Measurements from ENCODE around the gene TIPRL.

The TIPRL gene

DNA sequence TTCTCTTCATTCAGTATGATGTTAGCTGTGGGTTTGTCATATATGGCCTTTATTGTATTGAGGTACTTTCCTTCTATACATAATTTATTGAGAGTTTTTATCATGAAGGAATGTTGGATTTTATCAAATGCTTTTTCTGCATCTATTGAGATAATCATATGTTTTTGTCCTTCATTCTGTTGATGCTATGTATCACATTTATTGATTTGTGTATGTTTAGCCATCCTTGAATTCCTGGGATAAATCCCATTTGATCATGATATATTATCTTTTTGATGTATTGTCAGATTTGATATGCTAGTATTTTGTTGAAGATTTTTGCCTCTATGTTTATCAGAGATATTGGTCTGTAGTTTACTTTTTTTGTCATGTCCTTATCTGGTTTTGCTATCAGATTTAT is 21.1 kb upstream of the TIPRL start:
- TF ChIP-seq, protein P1, sequence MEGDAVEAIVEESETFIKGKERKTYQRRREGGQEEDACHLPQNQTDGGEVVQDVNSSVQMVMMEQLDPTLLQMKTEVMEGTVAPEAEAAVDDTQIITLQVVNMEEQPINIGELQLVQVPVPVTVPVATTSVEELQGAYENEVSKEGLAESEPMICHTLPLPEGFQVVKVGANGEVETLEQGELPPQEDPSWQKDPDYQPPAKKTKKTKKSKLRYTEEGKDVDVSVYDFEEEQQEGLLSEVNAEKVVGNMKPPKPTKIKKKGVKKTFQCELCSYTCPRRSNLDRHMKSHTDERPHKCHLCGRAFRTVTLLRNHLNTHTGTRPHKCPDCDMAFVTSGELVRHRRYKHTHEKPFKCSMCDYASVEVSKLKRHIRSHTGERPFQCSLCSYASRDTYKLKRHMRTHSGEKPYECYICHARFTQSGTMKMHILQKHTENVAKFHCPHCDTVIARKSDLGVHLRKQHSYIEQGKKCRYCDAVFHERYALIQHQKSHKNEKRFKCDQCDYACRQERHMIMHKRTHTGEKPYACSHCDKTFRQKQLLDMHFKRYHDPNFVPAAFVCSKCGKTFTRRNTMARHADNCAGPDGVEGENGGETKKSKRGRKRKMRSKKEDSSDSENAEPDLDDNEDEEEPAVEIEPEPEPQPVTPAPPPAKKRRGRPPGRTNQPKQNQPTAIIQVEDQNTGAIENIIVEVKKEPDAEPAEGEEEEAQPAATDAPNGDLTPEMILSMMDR (IDR thresholded peaks at IDR 0.05; ENCODE audit: control insufficient read depth, extremely low read depth, insufficient read depth) = no peak
- H3K4me3 ChIP-seq (ENCODE audit: low read depth, low read length) = no peak overlapping the region
- DNase-seq (ENCODE audit: low read depth) = no peak

DNA sequence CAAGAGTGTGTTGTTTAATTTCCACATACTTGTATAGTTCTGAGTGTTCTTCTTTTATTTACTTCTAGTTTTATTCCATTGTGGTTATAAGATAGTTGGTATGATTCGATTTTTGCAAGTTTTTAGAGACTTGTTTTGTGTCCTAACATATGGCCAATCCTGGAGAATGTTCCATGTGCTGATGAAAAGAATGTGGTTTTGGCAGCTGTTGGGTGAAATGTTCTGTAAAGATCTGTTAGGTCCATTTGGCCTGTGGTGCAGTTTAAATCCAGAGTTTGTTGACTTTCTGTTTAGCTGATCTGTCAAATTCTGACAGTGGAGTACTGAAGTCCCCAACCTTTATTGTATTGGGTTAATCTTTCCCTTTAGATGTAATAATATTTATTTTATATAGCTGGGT is 19.5 kb upstream of the TIPRL start:
- TF ChIP-seq, protein P1 (IDR thresholded peaks at IDR 0.05; ENCODE audit: control insufficient read depth, extremely low read depth, insufficient read depth) = no peak
- H3K4me3 ChIP-seq (ENCODE audit: low read depth, low read length) = no peak overlapping the region
- DNase-seq (ENCODE audit: low read depth) = no peak

DNA sequence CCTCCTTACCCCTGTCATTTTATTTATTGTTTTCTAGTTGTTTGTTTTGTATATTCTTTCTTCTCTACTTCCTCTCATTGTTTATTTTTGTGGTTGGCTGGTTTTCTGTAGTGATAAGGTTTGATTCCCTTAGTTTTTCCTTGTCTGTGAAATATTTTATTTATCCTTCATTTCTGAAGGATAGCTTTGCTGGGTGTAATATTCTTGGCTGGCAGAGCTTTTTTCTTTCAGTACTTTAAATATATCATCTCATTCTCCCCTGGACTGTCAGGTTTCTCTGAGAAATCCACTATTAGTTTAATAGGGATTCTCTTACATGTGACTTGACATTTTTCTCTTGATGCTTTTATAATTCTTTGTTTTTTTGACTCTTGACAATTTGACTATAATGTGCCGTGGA is 18.8 kb upstream of the TIPRL start:
- no peak for DNase-seq (ENCODE audit: low read depth)
- TF ChIP-seq, protein P1 (IDR thresholded peaks at IDR 0.05; ENCODE audit: control insufficient read depth, extremely low read depth, insufficient read depth) = no peak
- no peak overlapping the region for H3K4me3 ChIP-seq (ENCODE audit: low read depth, low read length)

DNA sequence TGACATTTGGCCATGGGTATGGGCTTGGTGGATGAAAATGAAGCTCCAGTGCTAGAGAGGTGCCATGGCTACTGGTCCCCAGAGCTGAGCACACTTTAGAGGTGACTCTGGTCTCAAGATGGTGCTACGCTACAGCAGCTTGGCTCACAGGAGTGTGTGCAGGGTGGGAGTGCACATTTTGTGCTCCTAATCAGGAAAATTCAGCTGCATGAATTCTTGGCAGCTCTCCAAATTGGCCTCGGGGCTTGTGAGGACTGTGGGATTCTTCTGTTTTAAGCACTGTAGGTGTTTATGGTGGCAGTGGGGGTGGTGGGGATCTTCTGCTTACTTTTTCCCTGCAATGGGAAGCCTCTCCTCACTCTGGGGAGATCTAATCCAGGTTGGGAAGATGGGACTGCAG is 17.3 kb upstream of the TIPRL start:
- H3K4me3 ChIP-seq (ENCODE audit: low read depth, low read length) = no peak overlapping the region
- no peak for DNase-seq (ENCODE audit: low read depth)
- TF ChIP-seq, protein P1 (IDR thresholded peaks at IDR 0.05; ENCODE audit: control insufficient read depth, extremely low read depth, insufficient read depth) = no peak

DNA sequence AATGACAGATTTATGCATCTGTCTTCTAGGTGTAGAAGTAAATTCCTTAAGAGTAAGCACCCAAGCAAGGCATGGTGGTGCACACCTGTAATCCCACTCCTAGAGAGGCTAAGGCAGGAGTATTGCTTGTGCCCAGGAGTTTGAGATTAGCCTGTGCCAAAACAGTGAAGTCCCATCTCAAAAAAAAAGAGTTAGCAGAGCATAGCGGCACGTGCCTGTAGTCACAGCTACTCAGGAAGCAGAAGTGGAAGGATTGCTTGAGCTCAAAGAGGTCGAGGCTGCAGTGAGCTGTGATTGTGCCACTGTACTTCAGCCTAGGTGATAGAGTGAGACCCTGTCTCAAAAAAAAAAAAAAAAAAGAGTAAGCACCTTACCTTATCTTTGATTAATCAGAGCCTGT is 15.1 kb upstream of the TIPRL start:
- H3K4me3 ChIP-seq (ENCODE audit: low read depth, low read length) = no peak overlapping the region
- TF ChIP-seq, protein P1 (IDR thresholded peaks at IDR 0.05; ENCODE audit: control insufficient read depth, extremely low read depth, insufficient read depth) = no peak
- no peak for DNase-seq (ENCODE audit: low read depth)

DNA sequence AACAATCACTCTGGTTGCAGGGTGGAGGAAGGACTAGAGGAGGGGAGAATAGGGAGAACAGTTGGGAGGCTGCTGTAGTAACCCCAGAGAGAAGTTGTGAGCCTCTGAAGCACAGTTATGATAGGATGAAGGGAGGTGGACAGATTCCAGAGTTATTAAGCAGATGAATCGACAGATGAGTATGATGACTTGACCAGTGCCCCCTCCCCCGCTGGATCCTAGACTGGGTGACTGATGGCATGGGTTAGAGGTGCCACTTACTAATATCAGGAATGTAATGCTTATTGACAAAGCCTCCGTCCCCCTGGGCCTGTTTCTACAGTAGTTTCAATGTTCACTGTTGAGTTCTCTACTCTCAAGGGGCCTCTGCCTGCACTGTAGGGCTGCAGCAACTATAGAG is 14.0 kb upstream of the TIPRL start:
- no peak overlapping the region for H3K4me3 ChIP-seq (ENCODE audit: low read depth, low read length)
- no peak for DNase-seq (ENCODE audit: low read depth)
- TF ChIP-seq, protein P1 (IDR thresholded peaks at IDR 0.05; ENCODE audit: control insufficient read depth, extremely low read depth, insufficient read depth) = no peak

DNA sequence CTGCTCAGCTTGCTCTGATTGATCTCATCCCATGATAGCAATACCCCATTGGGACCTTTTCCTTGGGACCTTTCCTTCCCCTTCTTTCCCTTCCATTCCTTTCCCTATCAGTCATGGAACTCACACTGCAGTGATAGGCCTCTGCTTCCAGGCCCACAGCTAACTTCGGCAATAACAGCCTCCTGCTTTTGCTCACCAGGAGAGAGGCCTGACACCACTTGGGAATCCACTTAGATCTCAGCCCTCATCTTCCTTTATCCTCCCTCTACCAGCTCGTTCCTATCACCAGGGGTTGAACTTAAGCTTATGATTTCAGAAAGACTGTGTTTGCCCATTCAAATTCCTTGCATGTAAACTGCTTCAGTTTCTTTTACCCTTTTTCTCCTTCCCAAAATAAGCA is 11.0 kb upstream of the TIPRL start:
- H3K4me3 ChIP-seq (ENCODE audit: low read depth, low read length) = no peak overlapping the region
- no peak for DNase-seq (ENCODE audit: low read depth)
- TF ChIP-seq, protein P1 (IDR thresholded peaks at IDR 0.05; ENCODE audit: control insufficient read depth, extremely low read depth, insufficient read depth) = no peak

Measured in LNCaP clone FGC (cell line).